ENCODE data around the gene ACMSD. TPM values are rescaled to one million over a fixed set of nuclear protein-coding genes. Genes with fewer than 3 reads are reported as not detected.

The ACMSD gene
- total RNA-seq = not detected

DNA sequence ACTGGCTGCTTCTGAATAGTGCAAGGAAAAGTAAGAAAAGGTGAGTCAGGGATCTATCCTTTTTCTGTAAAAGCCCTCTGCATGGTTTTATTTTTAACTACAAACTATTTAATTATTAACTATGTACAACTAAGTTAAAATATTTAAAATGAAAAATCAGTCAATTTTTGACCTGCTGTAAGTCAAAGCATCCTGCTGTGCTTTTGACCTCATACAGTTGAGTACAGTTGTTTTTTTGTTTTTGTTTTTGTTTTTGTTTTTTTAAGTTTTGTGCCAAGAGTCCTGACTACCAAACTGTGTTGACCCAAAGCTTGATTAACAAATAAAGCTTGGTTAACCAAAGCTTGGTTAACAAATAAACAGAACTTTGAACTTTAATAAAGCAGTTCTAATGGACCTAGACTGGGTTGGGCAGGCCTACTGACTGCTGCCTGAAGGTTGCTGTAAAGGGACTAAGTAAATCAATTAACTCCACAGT, at the start of gene ACMSD:
Gene ACMSD, plus strand, starts transcription at position 474 of the 478 bp plus-strand sequence. CDS start 67 bp downstream, outside the sequence.
- Histone ChIP-seq H3K27me3 (no peaks in the 10 kb centered on the region), H3K27ac (replicated peaks in 1 of 4) (no peak within 1 kb of the TSS), H3K36me3 (no peaks in the 10 kb centered on the region), H3K9me3 (peaks cover 0 to 20% (median 15%) of the 10 kb centered on the region in 4 donors), H3K4me1 (no peaks in the 10 kb centered on the region), H3K4me3 (no peak within 1 kb of the TSS)
- intact Hi-C loops (cut with DNase I) = no loop called here
- TF ChIP-seq POLR2AphosphoS5 (IDR thresholded peaks at IDR 0.05) = no peak
- TF ChIP-seq EP300 (IDR thresholded peaks at IDR 0.05) = no peak
- TF ChIP-seq, protein P1, sequence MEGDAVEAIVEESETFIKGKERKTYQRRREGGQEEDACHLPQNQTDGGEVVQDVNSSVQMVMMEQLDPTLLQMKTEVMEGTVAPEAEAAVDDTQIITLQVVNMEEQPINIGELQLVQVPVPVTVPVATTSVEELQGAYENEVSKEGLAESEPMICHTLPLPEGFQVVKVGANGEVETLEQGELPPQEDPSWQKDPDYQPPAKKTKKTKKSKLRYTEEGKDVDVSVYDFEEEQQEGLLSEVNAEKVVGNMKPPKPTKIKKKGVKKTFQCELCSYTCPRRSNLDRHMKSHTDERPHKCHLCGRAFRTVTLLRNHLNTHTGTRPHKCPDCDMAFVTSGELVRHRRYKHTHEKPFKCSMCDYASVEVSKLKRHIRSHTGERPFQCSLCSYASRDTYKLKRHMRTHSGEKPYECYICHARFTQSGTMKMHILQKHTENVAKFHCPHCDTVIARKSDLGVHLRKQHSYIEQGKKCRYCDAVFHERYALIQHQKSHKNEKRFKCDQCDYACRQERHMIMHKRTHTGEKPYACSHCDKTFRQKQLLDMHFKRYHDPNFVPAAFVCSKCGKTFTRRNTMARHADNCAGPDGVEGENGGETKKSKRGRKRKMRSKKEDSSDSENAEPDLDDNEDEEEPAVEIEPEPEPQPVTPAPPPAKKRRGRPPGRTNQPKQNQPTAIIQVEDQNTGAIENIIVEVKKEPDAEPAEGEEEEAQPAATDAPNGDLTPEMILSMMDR (IDR thresholded peaks at IDR 0.05) = no peak
- no peak for TF ChIP-seq POLR2A (IDR thresholded peaks at IDR 0.05; ENCODE audit: low read depth)
- DNase-seq (ENCODE audit: extremely low spot score) = no peak

DNA sequence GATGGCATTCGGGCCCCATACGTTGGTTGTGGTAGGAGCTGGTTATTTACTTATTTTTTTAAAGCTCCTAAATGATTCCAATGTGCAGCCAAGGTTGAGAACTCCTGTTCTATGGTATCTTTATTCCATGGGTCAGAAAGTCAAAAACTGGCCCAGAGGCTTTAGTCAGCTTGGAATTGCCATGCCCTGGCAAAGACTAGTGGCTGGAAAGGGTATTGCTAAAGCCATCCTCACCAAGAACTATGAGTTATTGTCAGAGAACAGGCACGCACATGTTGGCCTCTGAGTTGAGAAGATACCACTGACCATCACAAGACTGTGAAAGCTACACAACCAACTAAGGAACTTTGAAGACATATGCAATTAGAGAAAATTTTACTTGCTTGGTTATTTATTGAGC, 47.9 kb upstream of the ACMSD start:
- TF ChIP-seq POLR2A (IDR thresholded peaks at IDR 0.05; ENCODE audit: low read depth) (no peak), POLR2AphosphoS5 (IDR thresholded peaks at IDR 0.05) (no peak), EP300 (IDR thresholded peaks at IDR 0.05) (no peak)
- TF ChIP-seq, protein P1 (IDR thresholded peaks at IDR 0.05) = no peak
- H3K9me3 ChIP-seq = no peaks in the 10 kb centered on the region
- no peak overlapping the region for H3K27ac ChIP-seq (replicated peaks in 1 of 4)
- intact Hi-C loops (cut with DNase I) = no loop called here
- no peak for DNase-seq (ENCODE audit: extremely low spot score)
- H3K4me1 ChIP-seq = no peaks in the 10 kb centered on the region
- no peaks in the 10 kb centered on the region for H3K36me3 ChIP-seq
- no peaks in the 10 kb centered on the region for H3K27me3 ChIP-seq
- WGBS = 82% methylated on average over 3 of the region's 3 CpGs
- H3K4me3 ChIP-seq = no peak overlapping the region

GRCh38 chr2:134791616-134792015, 46.8 kb upstream of the ACMSD start:
- H3K27ac ChIP-seq (replicated peaks in 1 of 4) = no peak overlapping the region
- no peaks in the 10 kb centered on the region for H3K4me1 ChIP-seq
- no peaks in the 10 kb centered on the region for H3K9me3 ChIP-seq
- no peaks in the 10 kb centered on the region for H3K27me3 ChIP-seq
- no peak overlapping the region for H3K4me3 ChIP-seq
- no peak for TF ChIP-seq EP300 (IDR thresholded peaks at IDR 0.05)
- no peaks in the 10 kb centered on the region for H3K36me3 ChIP-seq
- intact Hi-C loops (cut with DNase I) = no loop called here
- WGBS = 86% methylated on average over 3 of the region's 3 CpGs
- no peak for DNase-seq (ENCODE audit: extremely low spot score)

GRCh38 chr2:134792186-134792585, 46.2 kb upstream of the ACMSD start:
- H3K36me3 ChIP-seq = no peaks in the 10 kb centered on the region
- no peaks in the 10 kb centered on the region for H3K4me1 ChIP-seq
- H3K4me3 ChIP-seq = no peak overlapping the region
- no peaks in the 10 kb centered on the region for H3K9me3 ChIP-seq
- no peak for DNase-seq (ENCODE audit: extremely low spot score)
- 69% methylated on average over 4 of the region's 4 CpGs for whole genome bisulfite sequencing
- intact Hi-C loops (cut with DNase I) = no loop called here
- TF ChIP-seq POLR2A (IDR thresholded peaks at IDR 0.05; ENCODE audit: low read depth) (no peak), EP300 (IDR thresholded peaks at IDR 0.05) (no peak), POLR2AphosphoS5 (IDR thresholded peaks at IDR 0.05) (no peak)
- TF ChIP-seq, protein P1 (IDR thresholded peaks at IDR 0.05) = no peak
- H3K27me3 ChIP-seq = no peaks in the 10 kb centered on the region
- H3K27ac ChIP-seq (replicated peaks in 1 of 4) = no peak overlapping the region

- TF ChIP-seq, protein P1 (IDR thresholded peaks at IDR 0.05) = no peak
- no peak for TF ChIP-seq POLR2A (IDR thresholded peaks at IDR 0.05; ENCODE audit: low read depth)
- TF ChIP-seq POLR2AphosphoS5 (IDR thresholded peaks at IDR 0.05) = no peak
- TF ChIP-seq EP300 (IDR thresholded peaks at IDR 0.05) = no peak
- 84% methylated on average over 4 of the region's 4 CpGs for WGBS
Measured at GRCh38 chr2:134795765-134796164, 42.7 kb upstream of the ACMSD start.

More at GRCh38 chr2:134795765-134796164, 42.7 kb upstream of the ACMSD start:
- Histone ChIP-seq H3K4me3 (no peak overlapping the region), H3K27ac (replicated peaks in 1 of 4) (no peak overlapping the region), H3K36me3 (no peaks in the 10 kb centered on the region), H3K9me3 (no peaks in the 10 kb centered on the region), H3K27me3 (no peaks in the 10 kb centered on the region), H3K4me1 (no peaks in the 10 kb centered on the region)
- DNase-seq (ENCODE audit: extremely low spot score) = no peak
- intact Hi-C loops (cut with DNase I) = no loop called here

All from esophagus muscularis mucosa (tissue), 4 donors.